Measurements from ENCODE around the gene MEIOC.
"Not testable (repeated sequence)": the region's sequence is repeated elsewhere in the genome, so short reads cannot be mapped to it uniquely, and the experiment has no call there.

Gene MEIOC

GRCh38 chr17:44655983-44656710 is at the start of gene MEIOC:
Gene MEIOC, plus strand, starts transcription at chr17:44656468. Its CDS starts 146 bp downstream, at chr17:44656614.
- DNase-seq: peak; percentile 18 to 38

GRCh38 chr17:44606658-44607057 is 49.6 kb upstream of the MEIOC start:
- no peak for DNase-seq

- no peak for DNase-seq
Measured at GRCh38 chr17:44607836-44608690, 48.2 kb upstream of the MEIOC start.

- no peak for DNase-seq
Measured at GRCh38 chr17:44608727-44609435, 47.4 kb upstream of the MEIOC start.

DNA sequence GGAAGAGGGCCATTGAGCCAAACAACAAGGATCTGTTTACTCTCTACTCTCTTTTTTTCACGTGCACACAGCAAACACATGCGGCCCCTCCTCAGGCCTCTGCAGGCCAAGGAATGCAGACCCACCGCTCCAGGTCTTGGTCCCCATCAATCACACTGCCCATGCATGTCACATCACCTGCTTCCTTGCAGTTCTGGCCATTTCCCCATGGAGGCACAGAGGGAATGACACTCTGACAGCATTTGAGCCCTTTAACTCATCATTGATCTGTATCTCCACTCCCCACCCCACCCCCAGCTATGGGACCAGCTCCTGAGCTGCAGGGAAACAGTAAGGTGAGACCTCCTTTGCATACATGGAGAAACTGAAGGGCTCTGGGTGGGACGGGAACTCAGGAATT is 45.9 kb upstream of the MEIOC start:
- DNase-seq: no peak

GRCh38 chr17:44610871-44611270 is 45.4 kb upstream of the MEIOC start:
- DNase-seq: no peak

DNA sequence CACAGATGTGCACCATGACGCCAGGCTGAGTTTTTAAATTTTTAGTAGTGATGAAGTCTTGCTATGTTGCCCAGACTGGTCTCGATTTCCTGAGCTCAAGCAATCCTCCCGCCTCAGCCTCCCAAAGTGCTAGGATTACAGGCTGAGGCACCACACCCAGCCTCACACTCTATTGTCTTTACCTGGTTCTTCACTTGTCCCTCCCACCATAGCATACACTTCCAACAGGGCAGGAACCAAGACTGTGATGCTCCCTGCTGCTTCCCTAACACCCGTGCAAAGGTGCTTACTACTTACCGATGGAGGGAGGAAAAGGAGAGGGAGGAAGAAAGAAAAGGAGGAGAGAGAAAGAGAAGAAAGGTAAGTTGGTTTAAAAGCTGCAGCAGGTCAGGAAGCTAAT is 41.4 kb upstream of the MEIOC start:
- no peak for DNase-seq

- not testable (repeated sequence) for DNase-seq
Measured at GRCh38 chr17:44618652-44619051, 37.6 kb upstream of the MEIOC start.

GRCh38 chr17:44623070-44623725 is 33.1 kb upstream of the MEIOC start:
- no peak for DNase-seq

DNA sequence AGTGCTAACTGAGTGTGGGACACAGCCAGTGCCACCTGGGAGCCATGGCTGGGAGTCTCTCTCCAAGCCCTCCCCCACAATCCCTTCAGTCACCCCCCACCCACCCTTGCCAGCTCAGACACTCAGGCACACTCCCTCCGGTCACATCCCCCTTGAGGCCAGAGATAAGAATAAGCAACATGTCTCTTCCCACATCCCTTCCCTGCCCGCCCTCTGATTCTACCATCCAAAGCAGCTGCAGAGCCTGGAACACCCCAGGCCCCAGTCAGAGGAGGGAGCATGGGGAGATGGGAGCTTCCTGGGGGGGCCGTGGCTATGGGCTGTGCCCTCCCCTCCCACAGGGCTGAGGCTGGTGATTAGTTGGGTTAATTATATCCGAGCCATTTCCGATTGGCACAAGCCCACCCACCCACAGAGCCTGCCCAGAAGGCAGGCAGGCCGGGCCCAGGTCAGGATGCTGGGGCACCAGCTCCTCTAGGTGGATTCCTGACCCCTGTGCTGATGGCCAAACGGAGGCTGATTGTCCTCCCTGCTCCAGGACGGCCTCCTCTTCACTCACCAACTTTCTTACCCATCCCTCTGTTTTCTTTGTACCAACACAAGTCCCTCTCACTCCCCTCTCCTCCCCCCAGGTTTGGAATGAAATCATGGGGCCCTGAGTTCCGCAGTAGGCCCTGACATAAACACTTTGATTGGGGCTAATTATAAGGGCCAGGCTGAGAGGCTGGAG is 28.6 kb upstream of the MEIOC start:
- DNase-seq: no peak

- no peak for DNase-seq
Measured at GRCh38 chr17:44628243-44629188, 27.8 kb upstream of the MEIOC start.

DNA sequence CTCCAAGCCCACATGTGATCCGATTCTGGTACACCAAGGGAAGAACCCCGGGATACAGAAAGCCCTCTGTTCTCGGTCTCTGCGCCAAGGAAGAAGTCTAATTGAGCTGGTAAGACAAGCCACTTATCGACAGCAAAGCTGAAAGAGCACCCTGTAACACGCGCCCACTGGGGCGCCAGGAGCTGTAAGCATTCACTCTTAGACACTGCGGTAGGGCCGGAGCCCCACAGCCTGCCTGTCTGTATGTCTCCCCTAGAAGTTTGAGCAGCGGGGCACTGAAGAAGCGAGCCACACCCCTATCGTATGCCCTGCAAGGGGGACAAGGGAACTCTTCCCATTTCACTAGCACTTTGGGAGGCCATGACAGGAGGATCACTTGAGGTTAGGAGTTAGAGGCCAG is 27.0 kb upstream of the MEIOC start:
- DNase-seq: no peak

DNA sequence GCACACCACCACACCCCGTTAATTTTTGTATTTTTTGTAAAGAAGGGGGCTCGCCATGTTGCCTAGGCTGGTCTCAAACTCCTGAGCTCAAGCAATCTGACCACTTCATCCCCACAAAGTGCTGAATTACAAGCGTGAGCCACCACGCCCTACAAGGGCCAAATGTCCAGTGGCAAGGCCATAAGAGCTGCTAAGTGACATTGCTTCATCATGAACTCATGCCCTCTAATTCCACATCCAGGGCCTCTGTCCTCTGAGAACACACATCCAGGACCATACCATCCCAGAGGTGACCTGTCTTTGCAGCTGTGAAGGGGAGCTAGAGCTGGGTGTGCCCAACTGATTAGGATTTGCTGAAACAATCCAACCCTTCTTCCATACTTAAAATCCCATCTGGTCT is 25.6 kb upstream of the MEIOC start:
- DNase-seq: no peak

DNA sequence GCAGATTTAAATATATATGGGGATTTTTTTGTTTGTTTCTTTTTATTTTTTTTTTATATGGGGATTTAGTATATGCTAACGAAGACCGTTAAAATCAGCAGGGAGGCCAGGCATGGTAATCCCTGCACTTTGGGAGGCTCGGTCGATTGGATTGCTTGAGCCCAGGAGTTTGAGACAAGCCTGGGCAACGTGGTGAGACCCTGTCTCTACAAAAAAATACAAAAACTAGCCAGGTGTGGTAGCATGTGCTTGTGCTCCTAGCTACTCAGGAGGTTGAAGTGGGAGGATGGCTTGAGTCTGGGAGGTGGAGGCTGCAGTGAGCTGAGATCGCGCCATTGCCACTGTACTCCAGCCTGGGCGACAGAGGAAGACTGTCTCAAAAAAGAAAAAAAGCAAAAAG is 22.3 kb upstream of the MEIOC start:
- DNase-seq: no peak

- DNase-seq: not testable (repeated sequence)
Measured at GRCh38 chr17:44634401-44634800, 21.9 kb upstream of the MEIOC start.

- no peak for DNase-seq
Measured at GRCh38 chr17:44636562-44636961, 19.7 kb upstream of the MEIOC start.

DNA sequence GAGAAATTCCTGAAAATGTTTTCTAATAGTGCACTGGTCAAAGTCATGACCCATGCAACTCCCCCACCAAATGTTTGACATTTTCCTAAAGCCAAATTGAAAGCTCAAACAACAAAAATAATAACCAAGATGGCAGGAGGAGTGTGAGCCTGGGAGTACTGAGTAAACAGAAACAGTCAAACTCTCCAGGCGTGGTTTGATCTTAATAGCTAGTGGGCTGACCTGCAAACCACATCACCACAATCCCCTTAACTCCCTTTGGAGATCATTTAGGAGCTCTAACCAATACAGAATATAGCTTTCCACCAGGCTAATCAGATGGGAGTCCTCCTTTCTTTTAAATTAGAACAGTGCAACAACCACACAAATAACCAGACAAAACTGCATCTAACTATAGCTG is 19.2 kb upstream of the MEIOC start:
- DNase-seq: no peak

DNA sequence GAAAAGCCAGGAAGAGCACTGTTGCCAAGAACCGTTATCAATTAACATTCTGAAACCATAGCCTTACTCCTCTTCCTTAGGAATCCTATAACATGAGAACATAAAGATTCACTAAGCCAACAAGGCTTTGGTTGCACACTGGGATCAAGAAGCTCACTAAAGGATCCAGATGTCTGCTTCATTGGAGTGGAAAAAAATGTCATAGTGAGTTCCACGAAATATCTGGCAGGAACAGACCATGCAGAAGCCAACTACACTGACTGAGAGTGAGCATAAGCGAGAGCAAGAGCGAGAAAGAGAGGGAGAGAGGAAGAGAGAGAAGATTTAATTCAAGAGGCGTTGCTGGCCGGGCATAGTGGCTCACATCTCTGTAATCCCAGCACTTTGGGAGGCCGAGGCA is 13.4 kb upstream of the MEIOC start:
- no peak for DNase-seq

DNA sequence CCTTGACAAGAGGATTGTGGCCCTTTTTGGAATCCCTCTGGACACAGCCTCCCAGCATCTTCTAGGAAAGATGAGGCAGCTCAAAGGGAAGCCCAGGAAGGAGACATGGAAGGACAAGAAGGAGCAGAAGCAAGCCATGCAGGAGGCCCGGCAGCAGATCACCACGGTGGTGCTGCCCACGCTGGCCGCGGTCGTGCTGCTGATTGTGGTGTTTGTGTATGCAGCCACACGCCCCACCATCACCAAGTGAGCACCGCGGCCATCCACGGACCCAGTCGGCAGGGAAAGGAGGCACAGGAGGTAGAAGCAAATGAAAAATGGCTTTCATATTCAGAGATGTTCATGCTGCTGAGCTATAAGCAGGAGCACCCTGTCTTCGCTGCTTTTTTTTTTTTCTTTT is 10.9 kb upstream of the MEIOC start:
- DNase-seq: no peak

- no peak for DNase-seq
Measured at GRCh38 chr17:44646280-44646679, 10.0 kb upstream of the MEIOC start.

GRCh38 chr17:44647736-44648135 is 8.5 kb upstream of the MEIOC start:
- no peak for DNase-seq

Data from stimulated activated CD4-positive, alpha-beta T cell treated with anti-CD3 and anti-CD28 coated beads, Interleukin-2, amount 100 ng/mL, for 48 hours (primary cell).